GM12878 (cell line): Measurements from ENCODE around the gene TRIM25. TPM values are rescaled to one million over a fixed set of nuclear protein-coding genes. Genes with fewer than 3 reads are reported as not detected.

Source experiments
- ATF7 ChIP-seq: fragments of 450-650 bp; IDR thresholded peaks from 2 replicates; pipeline ENCODE4 v1.6.1; 2016; ENCODE audit warnings: low read depth, mild to moderate bottlenecking
- BMI1 ChIP-seq: fragments of 450-650 bp; IDR thresholded peaks from 2 replicates; pipeline ENCODE4 v1.6.1; 2016; ENCODE audit warnings: mild to moderate bottlenecking, moderate library complexity, borderline replicate concordance
- CHD1 ChIP-seq: IDR thresholded peaks from 2 replicates; pipeline ENCODE4 v1.6.1; 2012; ENCODE audit warnings: low read depth, low read length, improper control_type of control experiment
- NFYA ChIP-seq: IDR thresholded peaks from 2 replicates; pipeline ENCODE4 v1.6.1; 2011; ENCODE audit warnings: low read depth, mild to moderate bottlenecking, low read length, improper control_type of control experiment, borderline replicate concordance
- TBL1XR1 ChIP-seq: IDR thresholded peaks from 2 replicates; pipeline ENCODE4 v1.6.1; 2012; ENCODE audit warnings: low read depth, low read length, improper control_type of control experiment
- ZSCAN29 ChIP-seq: fragments of 450-650 bp; IDR thresholded peaks from 2 replicates; pipeline ENCODE4 v1.6.1; 2017; ENCODE audit warnings: mild to moderate bottlenecking, moderate library complexity
- polyA plus RNA-seq, 11 experiments: library from polyadenylated mRNA; depleted of rRNA in 4 of 11; unstranded in 6 of 11; stranded (reverse) in 5 of 11; fragments of >200 nt; fragmentation: Nextera tagmentation in 4 of 11; fragmentation: Illumina TruSeq in 1 of 11; extraction: Ambion mirVana in 4 of 11; extraction: Trizol in 1 of 11; gene quantifications; 1 replicate in 1 of 11; 2 replicates in 10 of 11; pipeline versions ENCODE4 v1.2.1 to v1.2.3, GENCODE V29; 2011 to 2016; ENCODE audit warnings: inconsistent platforms in 2 of 11, missing spikeins in 2 of 11, low read depth in 1 of 11
- total RNA-seq, 4 experiments: library from RNA; depleted of rRNA in 3 of 4; stranded (reverse); fragments of >200 nt in 3 of 4; fragmentation: Illumina TruSeq in 1 of 4; extraction: Trizol in 1 of 4; gene quantifications; 2 replicates each; pipeline versions ENCODE4 v1.2.1 to v1.2.3, GENCODE V29; 2013 to 2021
- TF ChIP-seq, protein P1 (sequence below): fragments of 450-650 bp; formaldehyde crosslinking; IDR thresholded peaks from 2 replicates; pipeline ENCODE4 v1.4.0; 2022; ENCODE audit warnings: mild to moderate bottlenecking, moderate library complexity
- TF ChIP-seq, protein P2 (sequence below): fragments of 450-650 bp; IDR thresholded peaks from 2 replicates; pipeline ENCODE4 v1.6.1; 2017; ENCODE audit warnings: antibody characterized with exemption, mild to moderate bottlenecking, moderate library complexity
- TF ChIP-seq, protein P3 (sequence below): IDR thresholded peaks from 2 replicates; pipeline ENCODE4 v1.6.1; 2011; ENCODE audit warnings: low read depth, mild to moderate bottlenecking, low read length, moderate library complexity, borderline replicate concordance; ENCODE audit errors: extremely low read depth
- TF ChIP-seq, protein P4 (sequence below): fragments of 450-650 bp; IDR thresholded peaks from 2 replicates; pipeline ENCODE4 v1.6.1; 2017; ENCODE audit warnings: mild to moderate bottlenecking

The TRIM25 gene
- total and polyA plus RNA-seq, 10 of the 15 experiments (the other 5 are each of a cell fraction or from before 2014, with no cell fraction given), result 10.5 to 123 (median 51.3) TPM

DNA sequence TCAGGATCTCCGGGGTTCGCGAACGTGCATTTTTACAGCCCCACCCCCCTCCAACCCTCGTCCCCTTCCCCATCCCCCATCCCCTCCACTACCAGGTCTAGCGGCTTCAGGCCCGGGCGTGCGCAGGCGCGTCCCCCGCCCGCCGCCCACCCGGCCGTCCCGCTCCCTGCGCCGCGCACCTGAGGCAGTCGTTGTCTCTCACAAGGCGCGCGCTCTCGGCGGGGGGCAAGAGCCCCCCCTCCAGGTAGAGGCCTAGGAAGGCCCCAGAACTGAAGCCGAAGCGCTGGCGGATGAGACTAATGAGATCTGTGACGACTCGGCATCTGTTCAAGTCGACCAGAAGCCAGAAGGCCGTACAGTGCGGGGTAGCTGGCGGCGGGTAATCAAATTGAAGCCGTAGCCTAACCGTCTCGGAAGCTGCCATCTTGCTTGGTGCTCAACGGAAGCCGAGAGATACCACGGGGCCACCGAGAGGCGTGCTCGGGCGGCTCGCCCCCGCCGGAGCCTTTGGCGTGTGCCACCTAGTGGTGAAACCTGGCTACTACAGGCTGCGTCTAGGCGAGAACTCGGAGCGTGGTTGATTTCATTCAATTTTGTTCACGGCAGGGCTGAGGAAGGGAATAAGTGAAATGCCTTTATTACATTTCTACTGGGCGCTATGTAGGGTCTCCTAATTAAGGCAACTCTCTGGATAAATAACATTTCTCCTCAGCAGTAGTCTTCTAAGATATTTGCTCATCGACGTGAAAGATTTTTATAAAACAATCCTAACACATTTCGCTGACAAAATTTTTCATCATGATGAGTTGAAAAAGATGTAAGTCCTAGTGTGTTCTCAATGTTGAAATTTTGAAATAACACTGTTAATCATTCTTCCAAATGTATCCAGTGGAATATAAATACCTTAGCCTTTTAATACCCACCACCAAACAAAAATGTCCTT lies 47.0 kb upstream of the TRIM25 start, which contains the start of gene COIL (continued):
- TF ChIP-seq, protein P1, sequence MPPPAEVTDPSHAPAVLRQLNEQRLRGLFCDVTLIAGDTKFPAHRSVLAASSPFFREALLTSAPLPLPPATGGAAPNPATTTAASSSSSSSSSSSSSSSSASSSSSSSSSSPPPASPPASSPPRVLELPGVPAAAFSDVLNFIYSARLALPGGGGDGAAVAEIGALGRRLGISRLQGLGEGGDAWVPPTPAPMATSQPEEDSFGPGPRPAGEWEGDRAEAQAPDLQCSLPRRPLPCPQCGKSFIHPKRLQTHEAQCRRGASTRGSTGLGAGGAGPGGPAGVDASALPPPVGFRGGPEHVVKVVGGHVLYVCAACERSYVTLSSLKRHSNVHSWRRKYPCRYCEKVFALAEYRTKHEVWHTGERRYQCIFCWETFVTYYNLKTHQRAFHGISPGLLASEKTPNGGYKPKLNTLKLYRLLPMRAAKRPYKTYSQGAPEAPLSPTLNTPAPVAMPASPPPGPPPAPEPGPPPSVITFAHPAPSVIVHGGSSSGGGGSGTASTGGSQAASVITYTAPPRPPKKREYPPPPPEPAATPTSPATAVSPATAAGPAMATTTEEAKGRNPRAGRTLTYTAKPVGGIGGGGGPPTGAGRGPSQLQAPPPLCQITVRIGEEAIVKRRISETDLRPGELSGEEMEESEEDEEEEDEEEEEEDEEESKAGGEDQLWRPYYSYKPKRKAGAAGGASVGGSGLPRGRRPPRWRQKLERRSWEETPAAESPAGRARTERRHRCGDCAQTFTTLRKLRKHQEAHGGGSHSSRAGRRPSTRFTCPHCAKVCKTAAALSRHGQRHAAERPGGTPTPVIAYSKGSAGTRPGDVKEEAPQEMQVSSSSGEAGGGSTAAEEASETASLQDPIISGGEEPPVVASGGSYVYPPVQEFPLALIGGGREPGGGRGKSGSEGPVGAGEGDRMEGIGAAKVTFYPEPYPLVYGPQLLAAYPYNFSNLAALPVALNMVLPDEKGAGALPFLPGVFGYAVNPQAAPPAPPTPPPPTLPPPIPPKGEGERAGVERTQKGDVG (CRISPR knock-in tag), result no peak
- TF ChIP-seq CHD1 (no peak), ATF7 (0 out of 2 replicates have a peak, but pooled peaks have one; percentile 29), ZSCAN29 (no peak), BMI1 (no peak), NFYA (no peak), TBL1XR1 (no peak)
- TF ChIP-seq, protein P2, sequence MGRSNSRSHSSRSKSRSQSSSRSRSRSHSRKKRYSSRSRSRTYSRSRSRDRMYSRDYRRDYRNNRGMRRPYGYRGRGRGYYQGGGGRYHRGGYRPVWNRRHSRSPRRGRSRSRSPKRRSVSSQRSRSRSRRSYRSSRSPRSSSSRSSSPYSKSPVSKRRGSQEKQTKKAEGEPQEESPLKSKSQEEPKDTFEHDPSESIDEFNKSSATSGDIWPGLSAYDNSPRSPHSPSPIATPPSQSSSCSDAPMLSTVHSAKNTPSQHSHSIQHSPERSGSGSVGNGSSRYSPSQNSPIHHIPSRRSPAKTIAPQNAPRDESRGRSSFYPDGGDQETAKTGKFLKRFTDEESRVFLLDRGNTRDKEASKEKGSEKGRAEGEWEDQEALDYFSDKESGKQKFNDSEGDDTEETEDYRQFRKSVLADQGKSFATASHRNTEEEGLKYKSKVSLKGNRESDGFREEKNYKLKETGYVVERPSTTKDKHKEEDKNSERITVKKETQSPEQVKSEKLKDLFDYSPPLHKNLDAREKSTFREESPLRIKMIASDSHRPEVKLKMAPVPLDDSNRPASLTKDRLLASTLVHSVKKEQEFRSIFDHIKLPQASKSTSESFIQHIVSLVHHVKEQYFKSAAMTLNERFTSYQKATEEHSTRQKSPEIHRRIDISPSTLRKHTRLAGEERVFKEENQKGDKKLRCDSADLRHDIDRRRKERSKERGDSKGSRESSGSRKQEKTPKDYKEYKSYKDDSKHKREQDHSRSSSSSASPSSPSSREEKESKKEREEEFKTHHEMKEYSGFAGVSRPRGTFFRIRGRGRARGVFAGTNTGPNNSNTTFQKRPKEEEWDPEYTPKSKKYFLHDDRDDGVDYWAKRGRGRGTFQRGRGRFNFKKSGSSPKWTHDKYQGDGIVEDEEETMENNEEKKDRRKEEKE, result no peak
- TF ChIP-seq, protein P3, sequence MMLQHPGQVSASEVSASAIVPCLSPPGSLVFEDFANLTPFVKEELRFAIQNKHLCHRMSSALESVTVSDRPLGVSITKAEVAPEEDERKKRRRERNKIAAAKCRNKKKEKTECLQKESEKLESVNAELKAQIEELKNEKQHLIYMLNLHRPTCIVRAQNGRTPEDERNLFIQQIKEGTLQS, result no peak
- TF ChIP-seq, protein P4, sequence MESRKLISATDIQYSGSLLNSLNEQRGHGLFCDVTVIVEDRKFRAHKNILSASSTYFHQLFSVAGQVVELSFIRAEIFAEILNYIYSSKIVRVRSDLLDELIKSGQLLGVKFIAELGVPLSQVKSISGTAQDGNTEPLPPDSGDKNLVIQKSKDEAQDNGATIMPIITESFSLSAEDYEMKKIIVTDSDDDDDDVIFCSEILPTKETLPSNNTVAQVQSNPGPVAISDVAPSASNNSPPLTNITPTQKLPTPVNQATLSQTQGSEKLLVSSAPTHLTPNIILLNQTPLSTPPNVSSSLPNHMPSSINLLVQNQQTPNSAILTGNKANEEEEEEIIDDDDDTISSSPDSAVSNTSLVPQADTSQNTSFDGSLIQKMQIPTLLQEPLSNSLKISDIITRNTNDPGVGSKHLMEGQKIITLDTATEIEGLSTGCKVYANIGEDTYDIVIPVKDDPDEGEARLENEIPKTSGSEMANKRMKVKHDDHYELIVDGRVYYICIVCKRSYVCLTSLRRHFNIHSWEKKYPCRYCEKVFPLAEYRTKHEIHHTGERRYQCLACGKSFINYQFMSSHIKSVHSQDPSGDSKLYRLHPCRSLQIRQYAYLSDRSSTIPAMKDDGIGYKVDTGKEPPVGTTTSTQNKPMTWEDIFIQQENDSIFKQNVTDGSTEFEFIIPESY, result no peak
